ENCODE results near the gene PAMR1. TPM values are rescaled to one million over a fixed set of nuclear protein-coding genes. Genes with fewer than 3 reads are reported as not detected.

PAMR1 gene, protein sequence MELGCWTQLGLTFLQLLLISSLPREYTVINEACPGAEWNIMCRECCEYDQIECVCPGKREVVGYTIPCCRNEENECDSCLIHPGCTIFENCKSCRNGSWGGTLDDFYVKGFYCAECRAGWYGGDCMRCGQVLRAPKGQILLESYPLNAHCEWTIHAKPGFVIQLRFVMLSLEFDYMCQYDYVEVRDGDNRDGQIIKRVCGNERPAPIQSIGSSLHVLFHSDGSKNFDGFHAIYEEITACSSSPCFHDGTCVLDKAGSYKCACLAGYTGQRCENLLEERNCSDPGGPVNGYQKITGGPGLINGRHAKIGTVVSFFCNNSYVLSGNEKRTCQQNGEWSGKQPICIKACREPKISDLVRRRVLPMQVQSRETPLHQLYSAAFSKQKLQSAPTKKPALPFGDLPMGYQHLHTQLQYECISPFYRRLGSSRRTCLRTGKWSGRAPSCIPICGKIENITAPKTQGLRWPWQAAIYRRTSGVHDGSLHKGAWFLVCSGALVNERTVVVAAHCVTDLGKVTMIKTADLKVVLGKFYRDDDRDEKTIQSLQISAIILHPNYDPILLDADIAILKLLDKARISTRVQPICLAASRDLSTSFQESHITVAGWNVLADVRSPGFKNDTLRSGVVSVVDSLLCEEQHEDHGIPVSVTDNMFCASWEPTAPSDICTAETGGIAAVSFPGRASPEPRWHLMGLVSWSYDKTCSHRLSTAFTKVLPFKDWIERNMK
- total RNA-seq = 10 to 100 TPM; 12.7 to 20.8 (median 17.8) TPM

DNA sequence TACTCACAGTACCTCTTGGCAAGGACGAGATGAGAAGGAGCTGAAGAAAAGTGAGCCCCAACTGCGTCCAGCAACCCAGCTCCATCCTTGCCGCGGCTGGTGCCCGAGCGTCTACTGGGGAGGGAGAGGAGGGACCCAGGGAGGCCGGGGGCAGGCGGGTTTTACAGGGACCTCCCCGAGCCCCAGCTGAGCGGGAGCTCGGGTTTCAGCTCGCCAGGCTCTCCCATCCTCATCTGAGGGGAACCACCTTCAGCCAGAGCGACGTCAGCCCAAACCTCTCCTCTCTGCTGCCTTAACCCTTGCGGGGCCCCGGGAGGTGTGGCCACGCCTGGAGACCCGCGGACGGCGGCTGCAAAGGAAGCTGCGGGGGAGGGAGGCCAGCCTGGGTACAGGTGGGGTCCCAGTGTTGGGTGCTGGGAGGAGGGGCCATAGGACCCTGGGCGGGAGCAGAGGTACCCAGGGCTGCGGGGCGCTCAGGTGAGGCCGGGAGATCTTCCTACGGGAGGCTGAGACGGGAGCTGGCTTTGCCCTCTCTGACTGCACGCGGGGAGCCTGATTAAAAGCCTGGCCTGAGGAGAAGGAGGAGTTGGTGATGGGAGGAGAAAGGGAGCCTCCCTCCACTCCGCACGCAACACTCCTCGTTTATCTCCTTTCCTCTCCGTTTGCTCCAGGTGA, at the start of gene PAMR1:
TSS of gene PAMR1 (minus strand) at position 116 of the 675 bp plus-strand sequence. CDS start at position 85, 31 bp downstream.
- peak; percentile 50 to 90 for DNase-seq (ENCODE audit: low spot score in 2 of 2)
- peak in 1 of 2 donors; percentile 26 for TF ChIP-seq POLR2A (IDR thresholded peaks at IDR 0.05)
- TF ChIP-seq, protein P1, sequence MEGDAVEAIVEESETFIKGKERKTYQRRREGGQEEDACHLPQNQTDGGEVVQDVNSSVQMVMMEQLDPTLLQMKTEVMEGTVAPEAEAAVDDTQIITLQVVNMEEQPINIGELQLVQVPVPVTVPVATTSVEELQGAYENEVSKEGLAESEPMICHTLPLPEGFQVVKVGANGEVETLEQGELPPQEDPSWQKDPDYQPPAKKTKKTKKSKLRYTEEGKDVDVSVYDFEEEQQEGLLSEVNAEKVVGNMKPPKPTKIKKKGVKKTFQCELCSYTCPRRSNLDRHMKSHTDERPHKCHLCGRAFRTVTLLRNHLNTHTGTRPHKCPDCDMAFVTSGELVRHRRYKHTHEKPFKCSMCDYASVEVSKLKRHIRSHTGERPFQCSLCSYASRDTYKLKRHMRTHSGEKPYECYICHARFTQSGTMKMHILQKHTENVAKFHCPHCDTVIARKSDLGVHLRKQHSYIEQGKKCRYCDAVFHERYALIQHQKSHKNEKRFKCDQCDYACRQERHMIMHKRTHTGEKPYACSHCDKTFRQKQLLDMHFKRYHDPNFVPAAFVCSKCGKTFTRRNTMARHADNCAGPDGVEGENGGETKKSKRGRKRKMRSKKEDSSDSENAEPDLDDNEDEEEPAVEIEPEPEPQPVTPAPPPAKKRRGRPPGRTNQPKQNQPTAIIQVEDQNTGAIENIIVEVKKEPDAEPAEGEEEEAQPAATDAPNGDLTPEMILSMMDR (IDR thresholded peaks at IDR 0.05) = no peak
- 3 to 8% methylated on average over 19 to 22 of the region's 34 CpGs for WGBS, 2 donors
- H3K4me3 ChIP-seq (ENCODE audit: low read depth, poor library complexity, severe bottlenecking) = no peak within 1 kb of the TSS
- intact Hi-C loops (cut with DNase I; ENCODE audit: low total_unique reads) = no loop called here

DNA sequence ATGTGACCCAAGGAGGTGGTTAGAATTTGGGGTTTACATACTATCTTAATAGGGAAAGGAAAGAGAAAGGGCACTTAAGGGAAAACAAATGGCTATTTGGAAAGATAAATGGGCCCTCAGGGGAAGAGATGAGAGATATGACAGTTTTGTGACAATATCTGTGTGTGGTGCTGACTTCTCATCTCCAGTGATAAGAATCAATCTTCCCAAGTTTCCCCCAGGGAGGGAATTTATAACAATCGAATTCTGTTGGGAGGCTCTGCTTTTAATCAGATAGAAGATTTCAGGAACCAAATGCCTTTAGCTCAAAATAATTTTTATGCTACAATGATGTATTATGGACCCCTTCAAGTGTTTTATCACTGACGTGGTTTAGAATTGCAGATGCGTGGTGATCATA, 46.3 kb upstream of the PAMR1 start:
- no peak for DNase-seq (ENCODE audit: low spot score in 2 of 2)
- 45 to 56% methylated on average over 3 of the region's 3 CpGs for WGBS, 2 donors
- TF ChIP-seq, protein P1 (IDR thresholded peaks at IDR 0.05) = no peak
- TF ChIP-seq POLR2A (IDR thresholded peaks at IDR 0.05) = no peak
- H3K4me3 ChIP-seq (ENCODE audit: low read depth, poor library complexity, severe bottlenecking) = no peak overlapping the region
- intact Hi-C loops (cut with DNase I; ENCODE audit: low total_unique reads) = no loop called here

DNA sequence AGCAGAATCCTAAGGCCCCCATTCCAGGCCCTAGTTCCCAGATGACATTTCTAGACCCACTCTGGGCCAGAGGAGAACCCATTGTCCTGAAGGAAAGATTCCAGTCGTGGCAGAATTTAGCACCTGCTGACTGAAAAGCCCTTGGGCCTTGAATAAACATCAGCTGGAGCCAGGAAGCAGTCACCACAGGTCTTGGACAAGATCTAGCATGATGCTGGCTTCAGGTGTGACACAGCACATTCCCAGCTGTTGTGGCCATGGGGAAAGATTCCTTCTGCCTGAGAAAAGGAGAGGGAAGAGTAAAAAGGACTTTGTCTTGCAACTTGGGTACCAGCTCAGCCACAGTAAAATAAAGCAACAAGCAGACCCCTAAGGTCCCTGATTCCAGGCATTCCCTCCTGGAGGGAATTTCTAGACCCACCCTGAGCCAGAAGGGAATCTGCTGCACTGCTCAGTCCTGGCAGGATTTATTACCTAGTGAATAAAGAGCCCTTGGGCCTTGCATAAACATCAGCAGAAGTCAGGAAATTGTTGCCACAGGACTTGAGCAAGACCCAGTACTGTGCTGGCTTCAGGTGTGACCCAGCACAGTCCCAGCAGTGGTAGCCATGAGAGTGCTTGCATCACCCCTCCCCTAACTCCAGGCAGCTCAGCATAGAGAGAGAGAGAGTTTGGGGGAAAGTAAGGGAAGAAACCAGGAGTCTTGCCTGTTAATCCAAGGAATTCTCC, 42.5 kb upstream of the PAMR1 start:
- DNase-seq (ENCODE audit: low spot score in 2 of 2) = peak in 1 of 2 donors; percentile 53
- WGBS, 2 donors = 30 to 38% methylated on average over 1 of the region's 1 CpG
- no peak for TF ChIP-seq POLR2A (IDR thresholded peaks at IDR 0.05)
- TF ChIP-seq, protein P1 (IDR thresholded peaks at IDR 0.05) = no peak
- intact Hi-C loops (cut with DNase I; ENCODE audit: low total_unique reads) = no loop called here
- no peak overlapping the region for H3K4me3 ChIP-seq (ENCODE audit: low read depth, poor library complexity, severe bottlenecking)

GRCh38 chr11:35566885-35567284, 41.5 kb upstream of the PAMR1 start:
- 89 to 93% methylated on average over 3 of the region's 3 CpGs for WGBS, 2 donors
- TF ChIP-seq POLR2A (IDR thresholded peaks at IDR 0.05) = no peak
- TF ChIP-seq, protein P1 (IDR thresholded peaks at IDR 0.05) = no peak
- no peak for DNase-seq (ENCODE audit: low spot score in 2 of 2)
- no peak overlapping the region for H3K4me3 ChIP-seq (ENCODE audit: low read depth, poor library complexity, severe bottlenecking)
- intact Hi-C loops (cut with DNase I; ENCODE audit: low total_unique reads) = no loop called here

DNA sequence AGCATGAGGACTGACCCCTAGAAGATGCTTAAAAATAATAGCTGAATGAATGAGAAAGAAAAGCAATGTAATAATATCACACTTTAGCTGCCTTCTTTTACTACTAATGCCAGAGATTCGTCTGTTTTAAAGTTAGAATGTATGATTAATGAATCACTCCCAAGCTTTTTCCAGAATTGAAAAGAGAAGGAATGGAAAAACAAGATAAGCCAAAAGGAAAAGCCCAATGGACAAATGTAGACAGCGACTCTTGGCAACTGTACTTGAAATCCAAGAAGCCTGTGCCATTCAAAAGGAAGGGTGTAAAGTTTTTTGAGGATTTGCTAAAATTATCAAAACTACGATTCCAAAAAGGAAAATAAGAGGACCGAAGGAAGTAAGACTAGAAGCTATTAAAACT, 40.8 kb upstream of the PAMR1 start:
- no peak for TF ChIP-seq POLR2A (IDR thresholded peaks at IDR 0.05)
- TF ChIP-seq, protein P1 (IDR thresholded peaks at IDR 0.05) = no peak
- 37 to 43% methylated on average over 4 of the region's 4 CpGs for WGBS, 2 donors
- H3K4me3 ChIP-seq (ENCODE audit: low read depth, poor library complexity, severe bottlenecking) = no peak overlapping the region
- intact Hi-C loops (cut with DNase I; ENCODE audit: low total_unique reads) = no loop called here
- DNase-seq (ENCODE audit: low spot score in 2 of 2) = no peak

Measured in lower leg skin (tissue), 4 donors.